ENCODE measurements around the gene KCNQ1OT1.

KCNQ1OT1 gene

DNA sequence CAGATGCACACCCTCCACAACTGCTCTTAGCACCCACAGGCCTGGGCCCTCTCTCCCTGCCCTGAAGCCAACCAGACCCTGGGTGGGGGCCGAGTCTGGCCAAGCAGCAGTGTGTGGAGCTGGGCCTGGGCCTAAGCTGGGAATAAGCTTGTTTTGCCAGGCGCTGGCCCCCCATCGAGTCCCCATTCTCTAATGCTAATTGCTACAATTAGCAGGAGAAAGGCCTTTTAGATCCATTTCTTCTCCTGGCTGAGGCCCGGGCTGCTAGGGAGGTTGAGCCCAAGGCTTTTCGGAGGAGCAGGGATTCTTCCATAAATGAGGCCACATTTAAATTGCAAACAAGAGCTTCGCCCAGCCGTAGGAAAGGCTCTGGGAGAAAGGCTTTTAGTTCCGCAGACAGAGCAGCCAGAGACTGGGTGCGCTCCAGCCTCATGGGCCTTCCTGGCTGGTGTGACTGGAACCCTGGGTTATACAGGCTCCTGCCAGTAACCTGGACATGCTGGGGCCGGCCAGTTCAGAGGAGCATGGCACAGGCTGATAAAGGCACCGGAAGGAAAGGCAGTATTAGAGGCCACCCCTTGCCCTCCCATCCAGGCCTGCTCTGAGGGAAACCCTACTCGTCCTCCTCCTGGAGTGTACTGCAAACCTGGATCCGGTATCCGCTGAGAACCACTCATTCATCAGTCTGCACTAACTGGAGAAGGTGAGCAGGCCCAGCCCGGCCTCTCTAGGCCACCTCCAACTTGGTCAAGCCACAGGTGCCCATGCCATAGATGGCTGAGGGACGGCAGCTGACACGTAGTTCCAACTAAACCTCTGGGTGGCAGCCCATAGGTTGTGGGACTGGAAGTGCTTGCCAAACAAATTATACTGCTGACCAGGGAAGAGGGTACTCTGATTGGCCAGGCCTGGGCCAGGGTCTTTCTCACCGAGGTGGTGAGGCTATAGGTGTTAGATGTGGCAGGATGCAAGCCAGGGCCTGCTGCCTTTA lies 6.2 kb downstream of the KCNQ1OT1 start:
- TF ChIP-seq, protein P1, sequence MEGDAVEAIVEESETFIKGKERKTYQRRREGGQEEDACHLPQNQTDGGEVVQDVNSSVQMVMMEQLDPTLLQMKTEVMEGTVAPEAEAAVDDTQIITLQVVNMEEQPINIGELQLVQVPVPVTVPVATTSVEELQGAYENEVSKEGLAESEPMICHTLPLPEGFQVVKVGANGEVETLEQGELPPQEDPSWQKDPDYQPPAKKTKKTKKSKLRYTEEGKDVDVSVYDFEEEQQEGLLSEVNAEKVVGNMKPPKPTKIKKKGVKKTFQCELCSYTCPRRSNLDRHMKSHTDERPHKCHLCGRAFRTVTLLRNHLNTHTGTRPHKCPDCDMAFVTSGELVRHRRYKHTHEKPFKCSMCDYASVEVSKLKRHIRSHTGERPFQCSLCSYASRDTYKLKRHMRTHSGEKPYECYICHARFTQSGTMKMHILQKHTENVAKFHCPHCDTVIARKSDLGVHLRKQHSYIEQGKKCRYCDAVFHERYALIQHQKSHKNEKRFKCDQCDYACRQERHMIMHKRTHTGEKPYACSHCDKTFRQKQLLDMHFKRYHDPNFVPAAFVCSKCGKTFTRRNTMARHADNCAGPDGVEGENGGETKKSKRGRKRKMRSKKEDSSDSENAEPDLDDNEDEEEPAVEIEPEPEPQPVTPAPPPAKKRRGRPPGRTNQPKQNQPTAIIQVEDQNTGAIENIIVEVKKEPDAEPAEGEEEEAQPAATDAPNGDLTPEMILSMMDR (IDR thresholded peaks at IDR 0.05; ENCODE audit: control extremely low read depth, extremely low read depth, low read depth, missing control alignments) = no peak
- no peak for DNase-seq (ENCODE audit: extremely low spot score)
- POLR2A ChIA-PET = no interaction called here
- CTCF ChIA-PET = interaction anchor here (1.0 kb wide), 1 partner anchor 11 kb away, joined by 3 read pairs; no protein-coding TSS in a partner anchor

DNA sequence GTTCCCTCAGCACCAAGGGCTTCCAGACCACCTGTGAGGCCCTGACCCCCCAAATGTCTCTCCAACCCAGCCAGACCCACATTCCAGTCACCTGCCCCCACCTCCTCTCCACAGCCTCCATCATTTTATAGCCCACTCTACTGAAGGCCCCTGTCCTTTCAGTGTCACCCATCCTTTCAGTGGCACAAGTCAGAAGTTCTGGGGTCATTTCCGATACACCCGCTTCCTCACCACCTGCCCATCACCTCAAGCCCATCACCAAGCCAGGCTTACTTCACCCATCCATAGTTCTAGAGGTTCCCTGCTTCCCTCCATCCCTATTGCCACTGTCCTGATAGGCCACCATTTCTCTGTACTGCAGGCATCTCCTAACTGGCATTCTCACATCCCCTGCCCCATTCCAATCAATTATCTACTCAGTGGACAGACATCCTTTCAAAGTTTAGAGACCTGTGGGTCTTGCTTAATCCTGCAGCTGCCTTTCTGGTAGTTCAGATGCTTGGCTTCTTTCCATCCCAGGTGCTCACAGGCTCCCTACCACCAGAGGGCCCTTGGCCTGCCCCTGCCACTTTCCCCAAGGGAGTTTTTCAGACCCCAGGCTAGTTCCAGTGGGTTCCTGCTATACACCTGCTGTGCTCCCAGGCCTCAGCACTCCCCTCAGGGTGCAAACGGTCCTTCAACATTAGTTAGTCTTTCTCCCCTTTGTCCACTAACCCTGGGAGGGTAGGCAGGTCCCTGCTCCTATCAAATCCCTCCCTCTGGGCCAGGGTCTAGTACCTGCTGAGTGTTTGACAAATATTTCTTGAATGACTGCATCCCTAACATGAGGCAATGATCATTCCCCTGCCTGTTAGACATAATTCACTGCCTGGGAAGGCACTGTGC lies 7.6 kb downstream of the KCNQ1OT1 start:
- ChIA-PET POLR2A (no interaction called here), CTCF (interaction anchor here (1.4 kb wide), 1 partner anchor 20 kb away, joined by 4 read pairs; no protein-coding TSS in a partner anchor)
- no peak for DNase-seq (ENCODE audit: extremely low spot score)
- TF ChIP-seq, protein P1 (IDR thresholded peaks at IDR 0.05; ENCODE audit: control extremely low read depth, extremely low read depth, low read depth, missing control alignments) = no peak

DNA sequence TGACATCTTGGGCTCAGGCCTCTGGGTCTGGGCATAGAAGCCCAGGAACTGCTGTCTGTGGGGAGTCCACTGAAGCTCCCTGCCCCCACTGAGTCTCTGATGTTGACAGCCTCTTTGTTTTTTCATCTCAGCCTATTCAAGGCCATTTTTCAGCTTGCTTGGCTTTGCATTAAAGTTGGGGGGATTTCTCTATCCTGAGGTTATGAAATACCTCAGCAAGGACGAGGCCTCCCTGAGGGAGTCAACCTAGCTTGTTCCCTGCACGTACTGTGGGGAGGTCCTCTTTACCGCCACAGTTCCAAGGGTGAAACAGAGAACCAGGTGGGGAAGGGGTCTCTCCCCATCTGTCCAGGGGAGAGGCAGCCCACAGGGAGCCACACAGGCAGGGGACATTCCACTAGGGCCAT lies 8.4 kb downstream of the KCNQ1OT1 start:
- ChIA-PET CTCF (interaction anchor here (1.2 to 1.4 kb wide), 2 partner anchors 13 to 20 kb away, joined by 3 to 4 read pairs; no protein-coding TSS in a partner anchor), POLR2A (interaction anchor here (2.0 kb wide), 1 partner anchor 8 kb away, joined by 10 read pairs; the partner anchor contains the start of gene KCNQ1OT1)
- TF ChIP-seq, protein P1 (IDR thresholded peaks at IDR 0.05; ENCODE audit: control extremely low read depth, extremely low read depth, low read depth, missing control alignments) = no peak
- DNase-seq (ENCODE audit: extremely low spot score) = no peak

DNA sequence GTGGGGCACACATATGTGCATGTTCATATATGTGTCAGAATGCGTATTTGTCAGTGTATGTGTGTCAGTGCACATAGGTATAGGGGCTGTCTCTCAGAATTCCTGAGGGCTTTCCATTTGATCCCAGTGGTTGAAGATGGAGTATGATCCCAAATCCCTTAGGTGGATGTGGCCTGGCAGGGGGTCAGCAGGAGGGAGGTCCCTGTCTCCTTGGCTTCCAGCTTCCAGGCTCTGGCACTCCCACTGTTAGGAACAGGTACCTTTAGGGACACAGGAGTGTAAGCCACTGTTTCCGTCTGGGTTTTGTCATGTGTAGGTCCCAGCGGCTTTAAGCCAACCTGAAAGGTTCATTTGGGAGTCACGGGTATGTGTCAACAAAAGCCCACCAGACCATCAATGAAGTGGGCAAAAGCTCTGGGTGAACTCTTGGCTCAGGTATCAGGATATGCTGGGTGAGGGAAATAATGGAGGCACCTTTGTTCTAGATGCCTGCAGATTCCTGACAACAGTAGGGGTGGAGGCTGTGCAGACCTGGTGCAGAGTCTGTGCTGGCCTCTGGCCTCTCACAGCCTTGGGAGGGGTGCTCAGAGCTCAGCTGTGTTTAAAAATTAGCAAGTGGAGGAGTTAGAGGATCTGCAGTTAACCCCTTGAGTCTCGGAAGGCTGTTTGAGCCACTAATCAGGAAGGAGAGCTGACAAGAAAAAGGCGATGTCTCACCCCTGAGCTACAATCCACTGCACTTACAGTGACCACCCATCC lies 9.0 kb downstream of the KCNQ1OT1 start:
- CTCF ChIA-PET = interaction anchor here (1.2 to 1.4 kb wide), 2 partner anchors 12 to 19 kb away, joined by 3 to 4 read pairs; no protein-coding TSS in a partner anchor
- POLR2A ChIA-PET = interaction anchor here (2.0 kb wide), 1 partner anchor 9 kb away, joined by 10 read pairs; the partner anchor contains the start of gene KCNQ1OT1
- no peak for DNase-seq (ENCODE audit: extremely low spot score)
- TF ChIP-seq, protein P1 (IDR thresholded peaks at IDR 0.05; ENCODE audit: control extremely low read depth, extremely low read depth, low read depth, missing control alignments) = no peak

DNA sequence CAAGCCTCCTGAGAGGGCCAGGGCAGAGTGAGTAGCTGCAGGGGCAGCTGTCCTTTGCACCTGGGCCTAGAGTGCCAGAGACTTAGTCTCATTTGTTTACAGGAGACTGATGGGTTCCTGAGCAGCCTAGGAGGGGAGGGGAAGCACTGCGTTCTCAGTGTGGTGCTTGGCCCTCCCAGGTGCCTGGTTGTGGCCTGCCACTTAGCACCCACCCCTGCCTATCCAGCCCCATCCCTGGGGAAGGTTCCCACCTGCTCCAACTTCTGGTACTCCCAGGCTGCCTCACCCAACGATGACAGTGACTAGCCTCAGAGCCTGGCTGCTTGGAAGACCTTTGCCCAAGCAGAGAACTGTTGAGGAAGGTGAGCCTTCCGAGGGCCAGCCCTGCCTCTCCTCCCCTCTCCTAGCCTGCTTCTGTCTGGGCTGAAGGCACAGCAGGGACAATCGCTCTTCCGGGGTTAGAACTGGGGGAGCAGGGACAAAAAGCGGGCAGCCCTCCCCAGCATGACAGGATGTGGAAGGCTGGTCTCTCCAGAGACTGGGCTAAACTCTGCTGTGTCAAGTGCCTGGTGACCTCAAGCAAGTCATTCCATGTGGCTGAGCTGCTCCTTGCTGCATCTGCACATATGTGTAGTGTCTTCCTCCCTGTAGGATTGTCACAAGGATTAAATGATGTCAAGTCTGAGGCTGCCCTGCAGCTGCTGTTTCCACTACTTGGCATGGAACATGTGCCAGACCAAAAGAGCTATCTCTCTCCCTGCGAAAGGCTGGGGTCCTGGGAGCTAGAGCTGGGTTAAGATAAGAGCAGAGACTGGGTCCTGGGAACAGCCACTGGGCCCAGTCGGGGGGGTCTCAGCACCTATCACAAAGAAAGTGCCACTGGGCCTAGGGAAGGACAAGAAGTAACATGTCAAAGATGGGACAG lies 9.9 kb downstream of the KCNQ1OT1 start:
- POLR2A ChIA-PET = interaction anchor here (0.8 to 2.0 kb wide), 3 partner anchors 10 to 15 kb away, joined by 3 to 10 read pairs (median 3); partner anchors contain the start of gene KCNQ1OT1
- CTCF ChIA-PET = interaction anchor here (1.2 kb wide), 2 partner anchors 11 kb away, joined by 3 read pairs; no protein-coding TSS in a partner anchor
- no peak for DNase-seq (ENCODE audit: extremely low spot score)
- TF ChIP-seq, protein P1 (IDR thresholded peaks at IDR 0.05; ENCODE audit: control extremely low read depth, extremely low read depth, low read depth, missing control alignments) = no peak
